GM21526 (cell line): ENCODE data around the gene RRAD.
A peak's percentile ranks its signal among the peaks of the same experiment; 100 is the strongest.

Experiments
- ATAC-seq: cut with Tn5 transposase; IDR thresholded peaks from one replicate; pipeline ENCODE4 v1.9.1; 2021; ENCODE audit warnings: moderate library complexity; ENCODE audit not compliant: unreplicated experiment, low FRiP score

Gene RRAD

GRCh38 chr16:66886914-66887313, 38.4 kb downstream of the RRAD start:
- no peak for ATAC-seq

- ATAC-seq, result no peak
Observed at GRCh38 chr16:66886321-66886720, 39.0 kb downstream of the RRAD start.

- ATAC-seq, result no peak
Observed at GRCh38 chr16:66885491-66885890, 39.8 kb downstream of the RRAD start.

- ATAC-seq, result no peak
Observed at GRCh38 chr16:66882702-66883101, 42.6 kb downstream of the RRAD start.

- ATAC-seq, result no peak
Observed at GRCh38 chr16:66881964-66882508, 43.3 kb downstream of the RRAD start.

GRCh38 chr16:66881560-66881959, 43.8 kb downstream of the RRAD start:
- ATAC-seq, result no peak

GRCh38 chr16:66881014-66881417, 44.3 kb downstream of the RRAD start:
- ATAC-seq, result no peak

- peak; percentile 86 for ATAC-seq
Observed at GRCh38 chr16:66880288-66881013, 44.9 kb downstream of the RRAD start, which contains the start of gene PDP2. Gene PDP2, plus strand, starts transcription at chr16:66880515. Its CDS starts 3,770 bp downstream, at chr16:66884285.

- no peak for ATAC-seq
Observed at GRCh38 chr16:66878067-66878466, 47.3 kb downstream of the RRAD start.

- ATAC-seq, result no peak
Observed at GRCh38 chr16:66874079-66874775, 51.1 kb downstream of the RRAD start.

- no peak for ATAC-seq
Observed at GRCh38 chr16:66873685-66874055, 51.7 kb downstream of the RRAD start.

- peak; percentile 77 for ATAC-seq
Observed at GRCh38 chr16:66872943-66873684, 52.2 kb downstream of the RRAD start.

- ATAC-seq, result no peak
Observed at GRCh38 chr16:66872559-66872942, 52.8 kb downstream of the RRAD start.

- no peak for ATAC-seq
Observed at GRCh38 chr16:66871840-66872239, 53.5 kb downstream of the RRAD start.
